HepG2 (cell line): ENCODE data around the gene RAB3B. TPM values are rescaled to one million over a fixed set of nuclear protein-coding genes. Genes with fewer than 3 reads are reported as not detected.

Source experiments
- AHDC1 ChIP-seq: sonication (generic); formaldehyde crosslinking; IDR thresholded peaks from 2 replicates; pipeline ENCODE4 v1.5.1; 2020; ENCODE audit warnings: mild to moderate bottlenecking, missing genetic modification reagents, borderline replicate concordance
- CENPT ChIP-seq: sonication (generic); formaldehyde crosslinking; IDR thresholded peaks from 2 replicates; pipeline ENCODE4 v1.8.0; 2022; ENCODE audit warnings: low read depth, mild to moderate bottlenecking, moderate library complexity, missing genetic modification reagents
- HHEX ChIP-seq: IDR thresholded peaks from 2 replicates; pipeline ENCODE4 v1.6.1; 2016; ENCODE audit warnings: control low read depth
- MXD3 ChIP-seq: IDR thresholded peaks from 2 replicates; pipeline ENCODE4 v1.6.1; 2016; ENCODE audit warnings: mild to moderate bottlenecking, missing biosample characterization, missing genetic modification reagents
- NPAS2 ChIP-seq: sonication (generic); formaldehyde crosslinking; IDR thresholded peaks from 2 replicates; pipeline ENCODE4 v1.8.0; 2022; ENCODE audit warnings: mild to moderate bottlenecking, missing genetic modification reagents, borderline replicate concordance
- RFX3 ChIP-seq: IDR thresholded peaks from 2 replicates; pipeline ENCODE4 v1.6.1; 2016; ENCODE audit warnings: missing biosample characterization, missing genetic modification reagents
- RFX5 ChIP-seq: IDR thresholded peaks from 2 replicates; pipeline ENCODE4 v1.6.1; 2011; ENCODE audit warnings: low read depth, low read length, improper control_type of control experiment
- TEAD2 ChIP-seq: sonication (generic); formaldehyde crosslinking; IDR thresholded peaks from 2 replicates; pipeline ENCODE4 v1.9.0; 2021; ENCODE audit warnings: missing genetic modification reagents
- ZBTB7A ChIP-seq: sonication (generic); formaldehyde crosslinking; IDR thresholded peaks from 2 replicates; pipeline ENCODE4 v1.8.0; 2022; ENCODE audit warnings: mild to moderate bottlenecking, missing genetic modification reagents
- ZFP62 ChIP-seq: sonication (generic); formaldehyde crosslinking; IDR thresholded peaks from 2 replicates; pipeline ENCODE4 v1.4.0; 2020; ENCODE audit warnings: missing genetic modification reagents
- ZNF318 ChIP-seq: sonication (generic); formaldehyde crosslinking; IDR thresholded peaks from 2 replicates; pipeline ENCODE4 v1.4.0; 2020; ENCODE audit warnings: mild to moderate bottlenecking, missing genetic modification reagents
- ZNF333 ChIP-seq: sonication (generic); formaldehyde crosslinking; IDR thresholded peaks from 2 replicates; pipeline ENCODE4 v1.4.0; 2020; ENCODE audit warnings: mild to moderate bottlenecking, missing genetic modification reagents, borderline replicate concordance
- ZNF441 ChIP-seq: sonication (generic); formaldehyde crosslinking; IDR thresholded peaks from 2 replicates; pipeline ENCODE4 v1.7.0; 2021; ENCODE audit warnings: missing genetic modification reagents, borderline replicate concordance
- ZNF562 ChIP-seq: sonication (generic); formaldehyde crosslinking; IDR thresholded peaks from 2 replicates; pipeline ENCODE4 v1.8.0; 2022; ENCODE audit warnings: missing genetic modification reagents, borderline replicate concordance
- polyA plus RNA-seq, 8 experiments: library from polyadenylated mRNA; depleted of rRNA in 3 of 8; stranded (reverse) in 7 of 8; unstranded in 1 of 8; fragments of >200 nt; fragmentation: Illumina TruSeq in 4 of 8; extraction: Trizol in 4 of 8; gene quantifications; 2 replicates each; pipeline versions ENCODE4 v1.2.1 to v1.2.3, GENCODE V29; 2011 to 2016; ENCODE audit warnings: low read depth in 4 of 8, missing spikeins in 1 of 8, mixed read lengths in 1 of 8; ENCODE audit not compliant: insufficient read depth in 1 of 8
- total RNA-seq, 5 experiments: library from RNA; depleted of rRNA; stranded (reverse); fragments of >200 nt; fragmentation: Illumina TruSeq; extraction: Trizol; gene quantifications; 2 replicates each; pipeline ENCODE4 v1.2.3, GENCODE V29; 2016; ENCODE audit warnings: low read depth in 1 of 5

Gene RAB3B
- total and polyA plus RNA-seq, 2 of the 13 experiments (the other 11 are each of a cell fraction or from before 2014, with no cell fraction given): 1.0 to 1.2 TPM

- TF ChIP-seq ZBTB7A: 0 out of 2 replicates have a peak, but pooled peaks have one; percentile 27
- no peak; the same call in 1 of the 2 replicates for TF ChIP-seq ZNF318 (CRISPR knock-in tag)
- no peak for TF ChIP-seq HHEX
- TF ChIP-seq AHDC1 (CRISPR knock-in tag): no peak
- TF ChIP-seq RFX5: 0 out of 2 replicates have a peak, but pooled peaks have one; percentile 16
- TF ChIP-seq ZNF441: 0 out of 2 replicates have a peak, but pooled peaks have one; percentile 11
- TF ChIP-seq NPAS2 (CRISPR knock-in tag): no peak
- 0 out of 2 replicates have a peak, but pooled peaks have one; percentile 75 for TF ChIP-seq ZNF333 (CRISPR knock-in tag)
- TF ChIP-seq CENPT (CRISPR knock-in tag): 0 out of 2 replicates have a peak, but pooled peaks have one; percentile 39
- TF ChIP-seq ZFP62 (CRISPR knock-in tag): no peak
- TF ChIP-seq MXD3 (CRISPR knock-in tag): peak; percentile 79
- TF ChIP-seq RFX3: peak; percentile 80
- TF ChIP-seq ZNF562: no peak
- TF ChIP-seq TEAD2 (CRISPR knock-in tag): no peak
These were observed 42.9 kb upstream of the RAB3B start, which contains the start of gene KTI12 (continued) for GRCh38 chr1:52033190-52034049.
